Loucy (cell line): ENCODE measurements around the gene DPPA3.

Experiments used
- H2AFZ ChIP-seq: fragments of 200-600 bp; sonication (generic); 2 replicates; pipeline ENCODE4 v1.6.0; 2016; ENCODE audit warnings: antibody characterized with exemption, mild to moderate bottlenecking, low read length, moderate library complexity
- H3F3A ChIP-seq: fragments of 200-600 bp; 2 replicates; pipeline ENCODE4 v1.6.0; 2016; ENCODE audit warnings: antibody characterized with exemption, low read depth, mild to moderate bottlenecking
- H3K27me3 ChIP-seq: fragments of 200-600 bp; sonication (generic); 2 replicates; pipeline ENCODE4 v1.6.1; 2014; ENCODE audit warnings: low read length, mild to moderate bottlenecking; ENCODE audit not compliant: insufficient read depth, poor library complexity, severe bottlenecking
- H3K36me3 ChIP-seq: fragments of 200-600 bp; sonication (generic); 2 replicates; pipeline ENCODE4 v1.6.1; 2016; ENCODE audit warnings: low read length; ENCODE audit not compliant: insufficient read depth
- H3K4me1 ChIP-seq: fragments of 200-600 bp; sonication (generic); 2 replicates; pipeline ENCODE4 v1.5.1; 2014; ENCODE audit warnings: low read length, mild to moderate bottlenecking; ENCODE audit not compliant: insufficient read depth, poor library complexity, severe bottlenecking
- H3K4me2 ChIP-seq: fragments of 200-600 bp; sonication (generic); 2 replicates; pipeline ENCODE4 v1.6.0; 2014; ENCODE audit warnings: antibody characterized with exemption, low read length, low read depth, mild to moderate bottlenecking; ENCODE audit not compliant: poor library complexity, severe bottlenecking
- H3K4me3 ChIP-seq: fragments of 200-600 bp; sonication (generic); 2 replicates; pipeline ENCODE4 v1.5.1; 2014; ENCODE audit warnings: low read length, mild to moderate bottlenecking, mixed read lengths; ENCODE audit not compliant: poor library complexity, severe bottlenecking
- H3K79me2 ChIP-seq: fragments of 200-600 bp; sonication (generic); 2 replicates; pipeline ENCODE4 v1.6.1; 2014; ENCODE audit warnings: low read length; ENCODE audit not compliant: insufficient read depth
- H3K9ac ChIP-seq: fragments of 200-600 bp; sonication (generic); 2 replicates; pipeline ENCODE4 v1.6.0; 2014; ENCODE audit warnings: mild to moderate bottlenecking, low read depth, low read length, moderate library complexity; ENCODE audit not compliant: poor library complexity, severe bottlenecking
- H3K9me2 ChIP-seq: fragments of 200-600 bp; sonication (generic); replicated peaks from 2 replicates; pipeline ENCODE4 v1.6.1; 2016; ENCODE audit warnings: low read depth, low read length, mixed read lengths
- H3K9me3 ChIP-seq: fragments of 200-600 bp; sonication (generic); 2 replicates; pipeline ENCODE4 v1.6.1; 2014; ENCODE audit warnings: mild to moderate bottlenecking, antibody characterized with exemption, low read length, low read depth; ENCODE audit not compliant: insufficient read depth
- H4K20me1 ChIP-seq: fragments of 200-600 bp; sonication (generic); 2 replicates; pipeline ENCODE4 v1.6.0; 2014; ENCODE audit warnings: antibody characterized with exemption, low read length, mild to moderate bottlenecking; ENCODE audit not compliant: insufficient read depth, poor library complexity, severe bottlenecking
- EZH2phosphoT487 ChIP-seq: fragments of 200-600 bp; IDR thresholded peaks from 2 replicates; pipeline ENCODE4 v1.6.1; 2018; ENCODE audit warnings: antibody characterized with exemption, mild to moderate bottlenecking, moderate library complexity, borderline replicate concordance
- TF ChIP-seq, protein P1 (sequence below): fragments of 200-600 bp; sonication (generic); conservative IDR thresholded peaks from 2 replicates; pipeline ENCODE4 v1.5.1; 2014; ENCODE audit warnings: mild to moderate bottlenecking, antibody characterized with exemption, low read length

Gene DPPA3

GRCh38 chr12:7747246-7747645 lies 36.0 kb downstream of the DPPA3 start, which contains the start of gene CLEC4C:
Gene CLEC4C, minus strand, starts transcription at chr12:7747375. Its CDS starts 27 bp downstream, at chr12:7747348.
- H3K9ac ChIP-seq, result no peak within 1 kb of the TSS
- H3K36me3 ChIP-seq, result no peaks in the 10 kb centered on the region
- no peaks in the 10 kb centered on the region for H3K79me2 ChIP-seq
- no peak for TF ChIP-seq EZH2phosphoT487
- TF ChIP-seq, protein P1, sequence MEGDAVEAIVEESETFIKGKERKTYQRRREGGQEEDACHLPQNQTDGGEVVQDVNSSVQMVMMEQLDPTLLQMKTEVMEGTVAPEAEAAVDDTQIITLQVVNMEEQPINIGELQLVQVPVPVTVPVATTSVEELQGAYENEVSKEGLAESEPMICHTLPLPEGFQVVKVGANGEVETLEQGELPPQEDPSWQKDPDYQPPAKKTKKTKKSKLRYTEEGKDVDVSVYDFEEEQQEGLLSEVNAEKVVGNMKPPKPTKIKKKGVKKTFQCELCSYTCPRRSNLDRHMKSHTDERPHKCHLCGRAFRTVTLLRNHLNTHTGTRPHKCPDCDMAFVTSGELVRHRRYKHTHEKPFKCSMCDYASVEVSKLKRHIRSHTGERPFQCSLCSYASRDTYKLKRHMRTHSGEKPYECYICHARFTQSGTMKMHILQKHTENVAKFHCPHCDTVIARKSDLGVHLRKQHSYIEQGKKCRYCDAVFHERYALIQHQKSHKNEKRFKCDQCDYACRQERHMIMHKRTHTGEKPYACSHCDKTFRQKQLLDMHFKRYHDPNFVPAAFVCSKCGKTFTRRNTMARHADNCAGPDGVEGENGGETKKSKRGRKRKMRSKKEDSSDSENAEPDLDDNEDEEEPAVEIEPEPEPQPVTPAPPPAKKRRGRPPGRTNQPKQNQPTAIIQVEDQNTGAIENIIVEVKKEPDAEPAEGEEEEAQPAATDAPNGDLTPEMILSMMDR, result no peak
- no peaks in the 10 kb centered on the region for H3F3A ChIP-seq
- no peaks in the 10 kb centered on the region for H3K9me2 ChIP-seq
- H3K27me3 ChIP-seq, result no peaks in the 10 kb centered on the region
- no peak within 1 kb of the TSS for H3K4me2 ChIP-seq
- H3K9me3 ChIP-seq, result no peaks in the 10 kb centered on the region
- no peaks in the 10 kb centered on the region for H3K4me1 ChIP-seq
- H3K4me3 ChIP-seq, result no peak within 1 kb of the TSS
- no peaks in the 10 kb centered on the region for H4K20me1 ChIP-seq
- H2AFZ ChIP-seq, result no peak within 1 kb of the TSS

GRCh38 chr12:7748852-7749251 lies 37.6 kb downstream of the DPPA3 start:
- Histone ChIP-seq H3F3A (no peaks in the 10 kb centered on the region), H3K36me3 (no peaks in the 10 kb centered on the region), H3K9me2 (no peaks in the 10 kb centered on the region), H4K20me1 (no peaks in the 10 kb centered on the region), H3K9ac (no peak overlapping the region), H3K9me3 (no peaks in the 10 kb centered on the region), H3K4me2 (no peak overlapping the region), H3K27me3 (no peaks in the 10 kb centered on the region), H3K4me1 (peaks cover 6% of the 10 kb centered on the region), H3K79me2 (no peaks in the 10 kb centered on the region), H2AFZ (no peak overlapping the region), H3K4me3 (no peak overlapping the region)
- TF ChIP-seq, protein P1, result no peak
- TF ChIP-seq EZH2phosphoT487, result no peak

- H3K9me3 ChIP-seq, result no peaks in the 10 kb centered on the region
- H3K27me3 ChIP-seq, result no peaks in the 10 kb centered on the region
- H3K9ac ChIP-seq, result no peak overlapping the region
- TF ChIP-seq, protein P1, result no peak
- no peak for TF ChIP-seq EZH2phosphoT487
- H3K4me3 ChIP-seq, result no peak overlapping the region
- H2AFZ ChIP-seq, result no peak overlapping the region
- peaks cover 6% of the 10 kb centered on the region for H3K4me1 ChIP-seq
- no peaks in the 10 kb centered on the region for H3F3A ChIP-seq
- H3K79me2 ChIP-seq, result no peaks in the 10 kb centered on the region
- no peaks in the 10 kb centered on the region for H4K20me1 ChIP-seq
- no peaks in the 10 kb centered on the region for H3K36me3 ChIP-seq
- H3K4me2 ChIP-seq, result no peak overlapping the region
- H3K9me2 ChIP-seq, result no peaks in the 10 kb centered on the region
These were observed 38.2 kb downstream of the DPPA3 start for GRCh38 chr12:7749442-7749841.
